Measurements from ENCODE around the gene RADIL. TPM values are rescaled to one million over a fixed set of nuclear protein-coding genes. Genes with fewer than 3 reads are reported as not detected.

Gene RADIL
- total RNA-seq, 2 experiments from 2014 or later, result 0.17 to 0.28 TPM

- ATAC-seq (ENCODE audit: low read depth), result no peak
- Mint-ChIP-seq H3K4me1 (peaks cover 11% of the 10 kb centered on the region), H3K27ac (no peak overlapping the region), H3K27me3 (no peaks in the 10 kb centered on the region), H3K9me3 (no peaks in the 10 kb centered on the region), H3K4me3 (no peak overlapping the region), H3K36me3 (peaks cover 14% of the 10 kb centered on the region)
- DNase-seq, result no peak
- POLR2A ChIA-PET, result interaction anchor here (8.5 kb wide), 1 partner anchor 15 kb away, joined by 43 read pairs; the partner anchor contains the start of gene AP5Z1
These were observed 93.0 kb downstream of the RADIL start for GRCh38 chr7:4790516-4790991.

- H3K27ac Mint-ChIP-seq, result no peak overlapping the region
- DNase-seq (no peak), ATAC-seq (ENCODE audit: low read depth) (no peak)
- POLR2A ChIA-PET, result interaction anchor here (8.5 kb wide), 1 partner anchor 14 kb away, joined by 43 read pairs; the partner anchor contains the start of gene AP5Z1
- H3K4me1 Mint-ChIP-seq, result peaks cover 11% of the 10 kb centered on the region
- H3K4me3 Mint-ChIP-seq, result no peak overlapping the region
- H3K27me3 Mint-ChIP-seq, result no peaks in the 10 kb centered on the region
- peaks cover 14% of the 10 kb centered on the region for H3K36me3 Mint-ChIP-seq
- no peaks in the 10 kb centered on the region for H3K9me3 Mint-ChIP-seq
These were observed 93.4 kb downstream of the RADIL start for GRCh38 chr7:4790078-4790465.

GRCh38 chr7:4789194-4790077 lies 94.1 kb downstream of the RADIL start:
- POLR2A ChIA-PET, result interaction anchor here (8.5 kb wide), 1 partner anchor 14 kb away, joined by 43 read pairs; the partner anchor contains the start of gene AP5Z1
- H3K9me3 Mint-ChIP-seq, result no peaks in the 10 kb centered on the region
- no peaks in the 10 kb centered on the region for H3K27me3 Mint-ChIP-seq
- H3K27ac Mint-ChIP-seq, result no peak overlapping the region
- peak; percentile 28 for DNase-seq
- no peak overlapping the region for H3K4me3 Mint-ChIP-seq
- peaks cover 14% of the 10 kb centered on the region for H3K36me3 Mint-ChIP-seq
- ATAC-seq (ENCODE audit: low read depth), result no peak
- peaks cover 8% of the 10 kb centered on the region for H3K4me1 Mint-ChIP-seq

DNA sequence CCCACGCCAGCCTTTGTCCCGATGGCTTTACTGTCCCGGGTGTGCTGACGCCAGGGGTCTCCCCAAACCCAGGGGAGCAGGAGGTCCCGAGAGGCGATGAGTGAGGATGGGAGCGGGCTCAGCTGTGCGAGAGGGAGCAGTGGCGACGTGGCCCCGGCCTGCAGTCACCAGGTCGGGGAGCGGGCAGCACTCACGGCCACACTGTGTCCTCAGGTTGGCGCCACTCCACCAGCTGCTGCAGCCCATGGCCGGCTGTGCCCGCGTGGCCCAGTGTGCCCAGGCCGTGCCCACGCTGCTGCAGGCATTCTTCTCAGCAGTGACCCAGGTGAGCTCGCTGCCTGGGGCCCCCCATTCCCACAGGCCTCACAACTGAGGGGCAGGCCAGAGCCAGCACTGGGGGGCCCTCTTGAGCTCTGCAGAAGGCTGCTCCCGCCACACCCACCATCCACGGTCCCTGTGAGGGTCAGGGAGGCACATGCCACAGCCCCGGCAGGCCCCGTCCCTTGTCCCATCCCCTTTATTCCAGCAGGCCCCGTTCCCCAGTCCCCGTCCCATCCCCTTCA lies 94.8 kb downstream of the RADIL start:
- no peak overlapping the region for H3K27ac Mint-ChIP-seq
- H3K27me3 Mint-ChIP-seq, result no peaks in the 10 kb centered on the region
- no peak for ATAC-seq (ENCODE audit: low read depth)

DNA sequence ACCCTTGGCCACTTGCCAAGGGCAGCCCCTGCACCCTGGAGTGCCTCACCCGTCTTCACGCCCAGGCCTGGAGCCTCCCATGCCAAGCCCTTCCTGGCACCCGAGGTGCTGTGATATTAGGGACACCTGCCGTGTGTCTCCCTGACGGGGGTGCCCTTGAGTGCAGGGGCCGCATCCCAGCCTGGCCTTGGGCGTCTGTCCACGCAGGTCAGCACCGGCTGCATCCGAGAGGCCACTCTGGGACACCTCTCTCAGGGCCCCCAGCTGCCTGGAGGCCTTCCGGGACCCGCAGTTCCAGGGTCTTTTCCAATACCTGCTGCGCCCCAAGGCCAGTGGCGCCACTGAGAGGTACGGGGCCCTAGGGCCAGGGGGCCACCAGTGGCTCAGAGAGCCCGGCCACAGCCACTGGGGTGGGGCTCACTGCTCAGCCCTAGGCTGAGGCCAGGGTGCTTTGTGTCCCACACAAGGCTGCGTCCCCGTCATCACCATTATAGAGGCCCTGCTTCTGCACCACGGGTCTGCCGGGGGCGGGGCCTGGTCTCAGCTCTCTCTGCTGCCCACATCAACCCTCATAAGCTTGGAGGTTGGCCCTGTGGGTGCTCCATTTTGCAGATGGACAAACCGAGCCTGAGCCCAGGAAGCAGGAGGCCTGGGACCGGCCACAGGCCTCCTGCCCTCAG lies 95.4 kb downstream of the RADIL start:
- no peak overlapping the region for H3K27ac Mint-ChIP-seq
- no peak for ATAC-seq (ENCODE audit: low read depth)
- POLR2A ChIA-PET, result interaction anchor here (8.5 kb wide), 1 partner anchor 12 kb away, joined by 43 read pairs; the partner anchor contains the start of gene AP5Z1

More for the DNA sequence above, 94.8 kb downstream of the RADIL start:
- Mint-ChIP-seq H3K36me3 (peaks cover 9% of the 10 kb centered on the region), H3K4me1 (peaks cover 3% of the 10 kb centered on the region), H3K9me3 (no peaks in the 10 kb centered on the region), H3K4me3 (no peak overlapping the region)
- POLR2A ChIA-PET, result interaction anchor here (8.5 kb wide), 1 partner anchor 13 kb away, joined by 43 read pairs; the partner anchor contains the start of gene AP5Z1
- no peak for DNase-seq

GRCh38 chr7:4787541-4787940 lies 96.0 kb downstream of the RADIL start:
- POLR2A ChIA-PET, result interaction anchor here (8.5 kb wide), 1 partner anchor 12 kb away, joined by 43 read pairs; the partner anchor contains the start of gene AP5Z1
- Mint-ChIP-seq H3K4me1 (peaks cover 1% of the 10 kb centered on the region), H3K4me3 (no peak overlapping the region), H3K27ac (no peak overlapping the region), H3K27me3 (no peaks in the 10 kb centered on the region), H3K36me3 (peaks cover 9% of the 10 kb centered on the region), H3K9me3 (no peaks in the 10 kb centered on the region)
- ATAC-seq (ENCODE audit: low read depth), result no peak
- DNase-seq, result no peak

More for the DNA sequence above, 95.4 kb downstream of the RADIL start:
- DNase-seq, result no peak
- H3K36me3 Mint-ChIP-seq, result peaks cover 9% of the 10 kb centered on the region
- H3K4me3 Mint-ChIP-seq, result no peak overlapping the region
- no peaks in the 10 kb centered on the region for H3K9me3 Mint-ChIP-seq
- H3K27me3 Mint-ChIP-seq, result no peaks in the 10 kb centered on the region
- H3K4me1 Mint-ChIP-seq, result peaks cover 1% of the 10 kb centered on the region

DNA sequence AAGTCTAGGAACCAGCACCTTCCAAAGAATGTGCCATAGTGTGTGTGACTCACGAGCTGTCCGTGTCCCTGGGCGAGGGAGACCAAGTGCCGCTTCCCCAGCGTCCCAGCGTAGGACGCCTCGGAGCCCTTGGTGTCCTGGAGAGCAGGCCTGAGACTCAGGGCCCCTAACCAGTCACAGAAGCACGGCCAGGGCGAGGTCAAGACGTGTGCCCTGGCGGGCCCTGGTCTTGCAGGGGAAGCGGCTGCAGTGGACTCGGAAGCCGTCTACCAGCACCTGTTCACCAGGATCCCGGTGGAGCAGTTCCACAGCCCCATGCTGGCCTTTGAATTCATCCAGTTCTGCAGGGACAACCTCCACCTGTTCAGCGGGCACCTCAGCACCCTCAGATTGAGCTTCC lies 97.5 kb downstream of the RADIL start:
- Mint-ChIP-seq H3K27ac (no peak overlapping the region), H3K27me3 (no peaks in the 10 kb centered on the region), H3K4me1 (no peaks in the 10 kb centered on the region), H3K4me3 (no peak overlapping the region), H3K9me3 (no peaks in the 10 kb centered on the region), H3K36me3 (peaks cover 7% of the 10 kb centered on the region)
- POLR2A ChIA-PET, result interaction anchor here (1.2 to 8.5 kb wide), 2 partner anchors 10 to 11 kb away, joined by 5 to 43 read pairs; partner anchors contain the start of gene AP5Z1
- DNase-seq, result no peak
- no peak for ATAC-seq (ENCODE audit: low read depth)

GRCh38 chr7:4785371-4785770 lies 98.1 kb downstream of the RADIL start:
- DNase-seq, result no peak
- Mint-ChIP-seq H3K4me3 (no peak overlapping the region), H3K27ac (no peak overlapping the region), H3K27me3 (no peaks in the 10 kb centered on the region), H3K36me3 (peaks cover 9% of the 10 kb centered on the region), H3K9me3 (no peaks in the 10 kb centered on the region), H3K4me1 (no peaks in the 10 kb centered on the region)
- POLR2A ChIA-PET, result interaction anchor here (1.2 kb wide), 1 partner anchor 10 kb away, joined by 5 read pairs; the partner anchor contains the start of gene AP5Z1
- ATAC-seq (ENCODE audit: low read depth), result no peak

DNA sequence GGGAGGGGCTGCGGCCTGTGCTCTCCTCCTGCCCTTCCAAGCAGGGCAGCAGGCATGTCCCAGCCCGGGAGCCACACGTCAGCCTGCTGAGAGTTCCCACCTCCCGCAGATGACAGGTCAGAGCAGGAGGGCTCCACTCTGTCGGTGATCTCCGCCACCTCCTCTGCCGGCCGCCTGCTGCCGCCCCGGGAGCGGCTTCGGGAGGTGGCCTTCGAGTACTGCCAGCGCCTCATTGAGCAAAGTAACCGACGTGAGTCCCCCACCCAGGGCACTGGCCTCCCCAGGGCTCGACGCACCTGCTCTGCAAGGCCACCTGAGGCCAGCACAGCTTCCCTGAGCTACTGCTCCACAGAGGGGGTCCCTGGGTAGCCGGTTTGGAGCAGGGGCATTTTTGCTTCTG lies 98.7 kb downstream of the RADIL start:
- Mint-ChIP-seq H3K4me3 (no peak overlapping the region), H3K27me3 (no peaks in the 10 kb centered on the region), H3K4me1 (no peaks in the 10 kb centered on the region), H3K36me3 (peaks cover 7% of the 10 kb centered on the region), H3K27ac (no peak overlapping the region), H3K9me3 (no peaks in the 10 kb centered on the region)
- POLR2A ChIA-PET, result interaction anchor here (1.2 kb wide), 1 partner anchor 9 kb away, joined by 5 read pairs; the partner anchor contains the start of gene AP5Z1
- ATAC-seq (ENCODE audit: low read depth), result no peak
- no peak for DNase-seq

DNA sequence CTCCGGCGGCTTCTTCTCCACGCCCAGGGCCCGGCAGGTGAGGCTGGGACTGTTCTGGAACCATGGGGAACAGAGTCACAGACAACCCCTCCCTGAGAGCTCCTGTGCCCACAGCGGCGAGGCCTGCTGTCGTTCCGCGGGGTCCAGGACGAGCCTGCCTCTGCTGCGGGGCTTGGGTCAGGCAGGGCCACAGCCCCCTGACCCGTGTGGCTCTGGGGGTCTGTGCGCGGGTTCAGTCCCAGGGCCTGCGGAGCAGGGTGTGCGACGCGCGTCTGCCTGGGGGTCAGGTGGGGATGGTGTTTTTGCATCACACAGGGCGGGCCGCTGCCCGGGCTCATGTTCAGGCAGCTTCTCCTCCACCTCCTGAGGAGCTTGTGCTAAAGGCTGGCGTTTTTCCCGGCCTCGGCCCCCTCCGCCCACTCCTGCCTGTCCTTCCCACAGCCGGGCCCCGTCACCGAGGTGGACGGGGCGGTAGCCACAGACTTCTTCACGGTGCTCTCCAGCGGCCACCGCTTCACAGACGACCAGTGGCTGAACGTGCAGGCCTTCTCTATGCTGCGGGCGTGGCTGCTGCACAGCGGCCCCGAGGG lies 99.7 kb downstream of the RADIL start:
- H3K27me3 Mint-ChIP-seq, result no peaks in the 10 kb centered on the region
- no peak for DNase-seq
- POLR2A ChIA-PET, result interaction anchor here (1.1 kb wide), 1 partner anchor 8 kb away, joined by 3 read pairs; the partner anchor contains the start of gene AP5Z1
- H3K4me3 Mint-ChIP-seq, result no peak overlapping the region
- H3K9me3 Mint-ChIP-seq, result no peaks in the 10 kb centered on the region
- ATAC-seq (ENCODE audit: low read depth), result no peak
- peaks cover 3% of the 10 kb centered on the region for H3K36me3 Mint-ChIP-seq
- no peak overlapping the region for H3K27ac Mint-ChIP-seq
- H3K4me1 Mint-ChIP-seq, result no peaks in the 10 kb centered on the region

DNA sequence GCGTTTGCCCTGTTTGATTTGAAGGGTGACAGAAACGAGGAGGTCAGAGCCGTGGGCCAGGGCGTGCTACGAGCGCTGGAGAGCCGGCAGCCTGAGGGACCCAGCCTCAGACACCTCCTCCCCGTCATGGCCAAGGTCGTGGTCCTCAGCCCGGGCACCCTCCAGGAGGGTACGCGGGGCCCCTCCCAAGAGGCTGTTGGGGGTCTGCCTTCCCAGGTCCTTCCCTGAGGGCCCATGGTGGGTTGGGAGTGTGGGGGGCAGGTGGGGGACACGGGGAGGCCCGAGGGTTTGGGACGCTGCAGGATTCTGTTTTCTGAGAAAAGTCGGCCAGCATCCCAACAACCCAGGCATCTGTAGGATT lies 100.2 kb downstream of the RADIL start:
- POLR2A ChIA-PET, result no interaction called here
- no peak for ATAC-seq (ENCODE audit: low read depth)

DNA sequence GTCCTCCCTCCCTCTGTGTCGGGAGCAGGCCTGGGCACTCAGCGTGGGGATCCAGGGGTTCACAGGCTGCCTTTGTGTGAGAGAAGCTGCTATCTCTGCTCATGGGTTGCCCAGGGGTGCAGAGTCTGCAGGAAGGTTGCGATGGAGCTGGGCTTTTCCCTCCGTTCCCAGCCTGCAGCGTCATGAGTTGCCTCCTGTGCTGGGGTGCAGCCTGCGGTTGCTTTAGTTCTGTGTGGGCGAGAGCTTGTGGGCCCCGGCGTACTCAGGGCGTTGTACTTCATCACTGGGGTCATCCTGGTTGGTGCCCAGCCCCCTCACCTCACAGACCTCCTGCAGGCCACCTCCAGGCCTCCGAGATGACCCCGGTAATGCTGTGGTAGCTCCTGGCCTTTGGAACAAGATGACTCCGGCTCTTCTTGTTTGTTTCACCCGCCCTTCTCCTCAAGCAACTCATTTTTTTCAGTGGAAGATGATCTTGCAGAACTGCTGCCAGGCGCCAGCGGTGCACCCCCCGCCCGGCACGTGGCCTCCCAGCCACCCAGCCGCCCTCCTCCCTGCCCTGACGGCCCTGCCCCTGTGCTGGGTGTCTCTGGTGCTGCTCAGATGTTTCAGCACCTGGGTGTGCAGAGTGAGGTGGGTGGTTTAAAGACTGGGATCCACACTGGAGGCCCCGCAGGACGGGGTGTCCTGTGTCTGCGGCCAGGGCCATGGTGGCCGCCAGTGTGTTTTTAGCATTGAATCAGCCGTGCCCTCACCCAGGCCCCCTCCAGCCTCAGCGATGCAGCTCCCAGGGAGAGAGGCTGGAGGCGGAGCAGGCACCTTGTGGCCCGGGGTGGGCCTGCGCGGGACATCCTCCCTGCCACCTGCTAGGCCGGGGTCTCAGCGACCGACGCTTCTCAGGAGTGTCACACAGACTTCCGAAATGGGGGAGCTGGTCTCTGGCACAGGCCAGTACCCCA lies 100.9 kb downstream of the RADIL start:
- H3K4me3 Mint-ChIP-seq, result no peak overlapping the region

More for the DNA sequence above, 100.2 kb downstream of the RADIL start:
- H3K36me3 Mint-ChIP-seq, result peaks cover 5% of the 10 kb centered on the region
- peaks cover 2% of the 10 kb centered on the region for H3K4me1 Mint-ChIP-seq
- no peak for DNase-seq
- H3K27me3 Mint-ChIP-seq, result no peaks in the 10 kb centered on the region
- H3K9me3 Mint-ChIP-seq, result no peaks in the 10 kb centered on the region
- H3K27ac Mint-ChIP-seq, result no peak overlapping the region
- H3K4me3 Mint-ChIP-seq, result no peak overlapping the region

More for the DNA sequence above, 100.9 kb downstream of the RADIL start:
- no peaks in the 10 kb centered on the region for H3K9me3 Mint-ChIP-seq
- peaks cover 6% of the 10 kb centered on the region for H3K36me3 Mint-ChIP-seq
- H3K27ac Mint-ChIP-seq, result no peak overlapping the region
- DNase-seq (no peak), ATAC-seq (ENCODE audit: low read depth) (no peak)
- peaks cover 3% of the 10 kb centered on the region for H3K4me1 Mint-ChIP-seq
- no peaks in the 10 kb centered on the region for H3K27me3 Mint-ChIP-seq
- POLR2A ChIA-PET, result no interaction called here
